NB4 (cell line): ENCODE measurements around the gene ZNF319.

Experiments used
- DNase-seq: peaks from one replicate; pipeline ENCODE4 v3.0.0; 2010; ENCODE audit warnings: low read depth
- H3K4me3 ChIP-seq: one replicate; pipeline ENCODE4 v1.5.1; 2011; ENCODE audit warnings: mild to moderate bottlenecking, low read depth, low read length, moderate library complexity
- CTCF ChIP-seq: IDR thresholded peaks from one replicate; pipeline ENCODE4 v1.5.1; 2012; ENCODE audit warnings: low read depth, low read length
- MYC ChIP-seq: IDR thresholded peaks from 2 replicates; pipeline ENCODE4 v1.6.1; 2011; ENCODE audit warnings: low read depth, low read length
- POLR2A ChIP-seq: IDR thresholded peaks from 2 replicates; pipeline ENCODE4 v1.6.1; 2011; ENCODE audit warnings: mild to moderate bottlenecking; ENCODE audit not compliant: insufficient read length; ENCODE audit errors: extremely low read depth
- TF ChIP-seq, protein P1 (sequence below): IDR thresholded peaks from 2 replicates; pipeline ENCODE4 v1.6.1; 2011; ENCODE audit warnings: low read depth, low read length

Gene ZNF319

DNA sequence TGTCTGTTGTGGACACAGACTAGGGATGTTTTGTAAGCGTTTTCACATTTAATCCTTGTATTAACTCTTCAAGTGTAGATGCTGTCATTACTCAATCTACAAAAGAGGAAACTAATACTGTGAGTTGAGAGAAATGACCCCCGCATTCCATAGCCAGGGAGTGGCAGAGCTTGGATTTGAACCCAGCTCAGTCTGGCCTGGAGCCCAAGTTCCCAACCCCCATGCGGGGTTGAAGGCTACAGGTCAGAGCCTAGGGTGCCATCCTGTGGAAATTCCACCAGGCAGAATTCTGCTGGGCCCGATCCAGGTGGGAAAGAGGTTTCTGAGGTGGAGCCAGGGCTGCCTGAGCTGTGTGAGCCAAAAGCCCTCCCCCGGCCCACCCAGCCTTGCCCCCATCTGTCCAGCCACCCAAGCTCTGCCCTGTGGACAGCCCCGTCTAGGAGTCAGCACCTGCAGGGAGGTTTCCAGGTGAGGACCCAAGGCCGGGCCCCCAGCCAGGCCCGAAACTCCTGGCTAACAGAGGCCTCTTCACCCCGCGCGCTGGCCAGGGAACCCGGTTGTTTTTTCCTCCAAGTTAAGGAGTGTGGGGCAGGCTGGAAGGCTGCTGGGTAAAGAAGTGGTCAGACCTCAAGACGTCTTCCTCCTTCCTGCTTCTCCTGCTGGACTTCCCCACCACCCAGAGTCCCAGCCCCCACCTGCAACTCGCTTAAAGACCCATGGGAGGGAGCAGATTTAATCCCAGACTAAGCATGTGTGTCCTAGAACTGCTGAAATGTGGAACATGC is 30.7 kb upstream of the ZNF319 start:
- no peak overlapping the region for H3K4me3 ChIP-seq
- no peak for DNase-seq
- TF ChIP-seq, protein P1, sequence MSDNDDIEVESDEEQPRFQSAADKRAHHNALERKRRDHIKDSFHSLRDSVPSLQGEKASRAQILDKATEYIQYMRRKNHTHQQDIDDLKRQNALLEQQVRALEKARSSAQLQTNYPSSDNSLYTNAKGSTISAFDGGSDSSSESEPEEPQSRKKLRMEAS, result no peak
- no peak for TF ChIP-seq MYC
- no peak for TF ChIP-seq POLR2A
- no peak for TF ChIP-seq CTCF

DNA sequence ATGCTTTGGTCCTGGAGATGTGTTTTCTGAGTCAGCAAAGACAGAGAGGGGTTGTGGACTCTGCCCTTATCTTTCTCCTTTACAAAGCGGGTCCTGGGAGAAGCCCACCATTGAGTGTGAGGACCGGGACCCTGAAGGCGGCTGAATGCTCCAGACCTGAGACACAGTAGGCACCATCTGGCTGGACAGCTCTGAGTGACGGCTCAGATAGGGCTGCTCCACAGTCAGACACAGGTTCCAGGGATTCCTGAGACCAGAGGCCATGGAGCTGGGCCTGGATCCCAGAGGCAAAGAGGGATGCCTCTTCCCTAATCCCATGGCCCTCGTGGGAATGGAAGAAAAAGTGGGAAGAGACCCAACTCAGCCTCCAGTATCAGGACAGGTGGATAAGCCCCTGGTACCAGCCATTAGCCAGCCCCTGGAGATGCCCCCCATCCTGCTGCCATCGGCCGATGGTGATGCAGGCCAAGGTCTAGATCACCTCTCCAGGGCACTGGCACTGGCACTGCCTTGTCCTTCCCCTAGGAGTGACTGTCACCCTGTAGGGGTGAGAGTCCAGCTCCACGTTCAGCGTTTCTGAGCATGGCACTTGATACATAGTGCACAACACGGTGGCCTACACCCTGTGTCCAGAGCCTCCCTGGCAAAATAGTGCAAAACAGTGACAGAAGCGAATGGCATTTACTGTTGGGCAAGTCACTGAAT is 29.8 kb upstream of the ZNF319 start:
- no peak overlapping the region for H3K4me3 ChIP-seq
- TF ChIP-seq POLR2A, result no peak
- no peak for TF ChIP-seq CTCF
- TF ChIP-seq, protein P1, result no peak
- no peak for TF ChIP-seq MYC
- no peak for DNase-seq

DNA sequence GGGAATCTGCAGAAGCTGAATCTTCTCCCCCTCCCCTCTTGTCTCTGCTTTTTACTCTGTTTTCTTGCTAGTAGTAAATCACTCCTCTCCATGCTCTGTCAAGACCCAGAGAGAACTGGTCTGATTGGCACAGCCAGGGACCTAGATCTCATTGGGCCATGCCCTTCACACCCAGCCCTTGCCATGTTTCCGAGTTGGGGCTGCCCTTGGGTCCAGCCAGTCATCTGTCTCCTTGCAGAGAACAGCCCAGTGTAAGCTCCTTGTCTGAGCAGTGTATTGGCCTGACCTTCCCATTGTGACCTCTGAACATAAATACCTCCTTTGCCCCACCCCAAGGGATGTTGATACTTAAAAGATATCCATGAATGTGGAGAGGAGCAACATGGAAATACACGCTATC is 28.9 kb upstream of the ZNF319 start:
- no peak for DNase-seq
- no peak for TF ChIP-seq POLR2A
- no peak for TF ChIP-seq CTCF
- TF ChIP-seq, protein P1, result no peak
- TF ChIP-seq MYC, result no peak
- H3K4me3 ChIP-seq, result no peak overlapping the region

DNA sequence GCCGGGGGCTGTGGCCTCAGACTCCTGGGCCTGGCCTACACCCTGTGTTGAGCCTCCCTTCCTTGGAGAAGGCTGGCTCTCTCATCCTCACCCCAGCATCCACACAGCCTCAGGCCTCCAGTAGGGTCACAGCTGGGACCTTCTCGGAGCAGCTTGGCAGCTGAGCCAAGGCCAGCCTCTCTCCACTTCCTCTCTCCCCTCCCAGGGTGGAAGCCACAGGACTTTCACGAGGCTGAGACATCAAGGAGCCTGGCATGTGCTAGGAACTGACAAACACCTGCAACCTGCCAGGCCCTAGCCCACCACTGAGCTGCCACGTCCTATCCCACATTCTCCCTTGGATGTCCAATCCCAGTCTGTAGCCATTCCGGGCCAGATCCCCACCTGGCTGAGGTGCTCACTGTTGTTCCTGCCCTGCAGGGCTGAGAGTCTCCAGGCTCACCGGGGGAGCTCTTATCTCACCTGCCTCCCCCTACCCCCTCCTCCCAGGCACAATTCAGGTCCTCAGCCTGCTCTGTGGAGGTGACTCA is 28.1 kb upstream of the ZNF319 start:
- H3K4me3 ChIP-seq, result no peak overlapping the region
- TF ChIP-seq CTCF, result no peak
- no peak for TF ChIP-seq MYC
- TF ChIP-seq, protein P1, result no peak
- no peak for TF ChIP-seq POLR2A
- DNase-seq, result no peak

DNA sequence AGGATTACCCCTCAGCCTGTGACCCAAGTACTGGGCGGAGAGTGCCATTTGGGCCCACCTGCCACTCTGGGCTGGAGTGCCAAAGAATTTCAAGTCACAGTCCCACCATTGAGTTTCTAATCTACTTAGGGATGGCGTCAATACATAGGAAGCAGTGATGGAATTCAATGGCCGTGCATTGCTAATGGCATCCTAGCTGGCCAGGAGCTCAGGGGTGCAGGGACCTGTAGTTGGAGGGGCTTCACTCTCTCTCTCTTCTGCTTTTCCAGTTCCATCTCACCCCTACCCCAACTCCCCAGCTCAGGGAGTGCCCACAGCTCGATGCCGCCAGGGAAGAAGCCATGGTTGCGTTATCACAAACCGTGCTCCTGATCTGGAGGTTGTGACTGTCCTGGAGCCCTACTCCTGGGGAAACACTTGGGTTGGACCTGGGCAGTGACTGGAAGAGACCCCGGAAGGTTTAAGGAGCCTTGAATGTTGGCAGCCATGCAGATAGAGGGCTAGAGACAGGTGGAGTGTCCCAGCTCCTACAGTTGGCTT is 27.5 kb upstream of the ZNF319 start:
- H3K4me3 ChIP-seq, result no peak overlapping the region
- no peak for DNase-seq
- no peak for TF ChIP-seq MYC
- TF ChIP-seq POLR2A, result no peak
- no peak for TF ChIP-seq CTCF
- TF ChIP-seq, protein P1, result no peak
